Measurements from ENCODE around the gene RPL28.
A peak's percentile ranks its signal among the peaks of the same experiment; 100 is the strongest.
"Not testable (repeated sequence)": the region's sequence is repeated elsewhere in the genome, so short reads cannot be mapped to it uniquely, and the experiment has no call there.

RPL28 gene

DNA sequence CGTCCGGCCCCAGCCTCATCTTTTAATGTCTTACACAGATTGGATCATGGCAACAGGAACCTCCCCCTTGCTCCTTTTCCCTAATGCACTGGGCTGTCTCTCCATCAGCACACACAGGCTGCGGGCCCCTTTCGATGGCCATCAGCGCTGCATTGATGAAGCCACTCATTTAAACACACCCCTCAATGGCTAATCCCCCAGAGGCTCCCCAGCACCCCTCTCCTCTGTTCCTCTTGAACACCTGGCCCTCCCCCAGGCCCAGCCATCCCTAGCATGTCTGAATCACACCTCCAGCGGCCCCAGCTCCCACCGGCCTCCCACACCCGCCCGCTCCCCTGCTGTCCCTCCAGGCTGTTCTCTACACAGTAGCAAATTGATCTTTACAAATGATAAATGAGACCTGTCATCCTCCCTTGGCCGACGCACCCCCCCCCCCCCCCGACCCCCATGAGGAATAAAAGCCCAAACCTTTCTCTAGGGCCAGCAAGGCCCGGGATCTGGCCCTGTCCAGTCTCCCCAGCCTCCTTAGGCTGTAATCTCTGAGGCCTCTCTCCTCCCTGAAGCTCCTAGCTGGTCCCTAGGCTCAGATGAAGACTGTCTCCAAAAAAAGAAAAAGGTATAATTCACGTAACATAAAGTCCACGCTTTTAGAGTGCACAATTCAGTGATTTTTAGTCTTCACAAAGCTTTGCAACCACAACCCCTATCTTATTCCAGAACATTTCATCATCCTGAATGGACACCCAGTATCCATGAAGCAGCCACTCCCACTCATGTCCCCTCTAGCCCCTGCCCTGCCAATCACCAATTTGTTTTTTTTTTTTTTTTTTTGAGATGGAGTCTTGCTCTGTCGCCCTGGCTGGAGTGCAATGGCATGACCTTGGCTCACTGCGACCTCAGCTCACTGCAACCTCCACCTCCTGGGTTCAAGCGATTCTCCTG is 7.4 kb downstream of the RPL28 start:
- DNase-seq (ENCODE audit: low read depth), result no peak

DNA sequence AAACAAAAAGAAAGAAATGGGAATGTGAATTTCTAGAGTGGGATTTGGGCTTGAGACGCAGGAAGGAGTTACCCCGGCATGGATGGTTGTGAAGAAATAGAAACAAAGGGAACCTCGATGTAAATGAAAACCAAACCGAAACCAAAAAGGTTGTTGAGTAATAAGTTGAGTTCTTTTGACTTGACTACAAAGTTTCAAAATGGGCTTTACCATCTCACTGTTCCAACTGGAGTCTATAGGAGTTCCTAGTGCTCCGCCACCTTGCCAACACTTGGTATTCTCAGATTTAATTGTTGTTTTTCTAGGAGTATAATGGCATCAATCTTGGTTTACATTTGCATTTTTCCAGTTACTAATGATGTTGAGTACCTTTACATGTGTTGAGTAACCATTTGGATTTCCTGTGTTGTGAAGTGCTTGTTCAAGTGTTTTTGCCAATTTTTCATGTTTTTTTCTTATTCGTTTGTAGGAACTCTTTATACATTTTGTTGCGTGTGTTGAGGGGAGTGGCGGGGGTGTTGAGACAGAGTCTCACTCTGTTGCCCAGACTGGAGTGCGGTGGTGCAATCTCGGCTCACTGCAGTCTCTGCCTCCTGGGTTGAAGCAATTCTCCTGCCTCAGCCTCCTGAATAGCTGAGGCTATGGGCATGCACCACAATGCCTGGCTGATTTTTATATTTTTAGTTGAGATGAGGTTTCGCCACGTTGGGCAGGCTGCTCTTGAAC is 12.6 kb downstream of the RPL28 start:
- no peak for DNase-seq (ENCODE audit: low read depth)

DNA sequence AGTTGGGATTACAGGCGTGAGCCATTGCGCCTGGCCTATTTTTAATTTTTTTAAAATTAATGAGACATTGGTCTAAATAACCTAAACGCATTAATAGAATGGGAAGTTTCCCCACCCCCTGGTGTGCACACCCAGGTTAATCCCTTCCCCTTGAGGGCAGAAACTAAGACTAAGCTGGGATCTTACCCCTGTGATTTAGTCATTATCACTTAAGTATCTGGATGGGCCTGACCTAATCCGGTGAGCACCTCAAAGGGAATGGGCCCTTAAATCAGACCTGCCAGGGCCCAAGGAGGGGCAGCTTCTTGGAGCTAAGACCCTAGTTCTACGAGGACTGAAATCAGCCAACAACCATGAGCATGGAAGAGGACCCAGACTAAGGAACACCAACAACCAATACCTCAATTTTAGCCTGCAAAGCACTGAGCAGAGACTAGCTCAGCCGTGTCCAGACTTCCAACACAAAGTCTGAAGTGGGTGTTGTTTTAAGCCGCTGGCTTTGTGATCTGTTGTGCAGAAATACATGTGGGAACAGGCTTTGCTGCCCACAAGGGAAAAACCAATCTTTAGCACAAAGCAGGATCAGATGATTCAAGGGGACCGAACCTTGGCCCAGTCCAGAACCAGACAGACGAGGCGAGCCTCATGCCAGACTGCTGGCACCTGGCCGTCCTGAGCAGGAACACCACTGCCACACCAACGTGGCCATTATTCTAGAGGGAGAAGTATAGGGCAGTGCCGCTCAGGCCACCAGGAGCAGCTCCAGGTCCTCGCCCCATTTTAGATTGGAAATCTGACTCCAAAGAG is 14.8 kb downstream of the RPL28 start:
- DNase-seq (ENCODE audit: low read depth), result no peak

DNA sequence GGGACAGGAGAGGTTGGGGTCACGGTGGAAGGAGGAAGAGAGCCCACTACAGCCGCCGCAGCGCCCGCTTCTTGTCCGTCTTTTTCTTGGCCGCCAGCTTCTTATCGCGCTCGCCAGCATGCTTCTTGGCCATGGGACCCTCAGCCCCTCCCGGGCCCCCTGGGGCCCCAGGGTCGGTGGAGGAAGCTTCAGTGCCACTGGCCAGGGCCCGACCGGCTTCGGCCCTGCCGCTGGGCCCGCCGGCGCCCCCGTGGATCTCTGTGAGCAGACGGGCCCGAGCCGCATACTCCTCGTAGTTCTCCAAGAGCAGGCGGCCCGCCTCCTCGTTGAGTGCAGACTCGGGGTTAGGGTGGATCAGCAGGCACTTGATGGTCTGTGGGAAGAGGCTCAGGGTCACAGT is 15.7 kb downstream of the RPL28 start:
- DNase-seq (ENCODE audit: low read depth), result not testable (repeated sequence)

DNA sequence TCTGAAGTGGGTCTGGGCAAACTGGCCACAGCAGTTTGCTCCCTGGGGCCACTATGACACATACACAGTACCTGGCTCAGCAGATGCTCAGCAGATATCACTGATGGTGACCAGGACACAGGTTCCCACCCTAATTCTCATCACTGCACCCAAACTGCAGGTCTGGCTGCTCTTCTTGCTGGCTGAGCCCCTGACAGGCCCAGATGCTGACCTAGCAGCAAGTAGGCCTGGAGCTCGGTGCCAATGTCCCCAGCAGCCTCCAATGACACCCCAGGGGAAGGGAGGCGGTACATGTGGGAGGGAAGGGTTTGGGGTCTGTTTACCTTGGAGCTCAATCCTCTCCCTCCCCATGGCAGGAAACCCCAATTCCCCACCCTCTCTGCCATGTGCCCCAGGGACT is 16.8 kb downstream of the RPL28 start:
- DNase-seq (ENCODE audit: low read depth), result no peak

DNA sequence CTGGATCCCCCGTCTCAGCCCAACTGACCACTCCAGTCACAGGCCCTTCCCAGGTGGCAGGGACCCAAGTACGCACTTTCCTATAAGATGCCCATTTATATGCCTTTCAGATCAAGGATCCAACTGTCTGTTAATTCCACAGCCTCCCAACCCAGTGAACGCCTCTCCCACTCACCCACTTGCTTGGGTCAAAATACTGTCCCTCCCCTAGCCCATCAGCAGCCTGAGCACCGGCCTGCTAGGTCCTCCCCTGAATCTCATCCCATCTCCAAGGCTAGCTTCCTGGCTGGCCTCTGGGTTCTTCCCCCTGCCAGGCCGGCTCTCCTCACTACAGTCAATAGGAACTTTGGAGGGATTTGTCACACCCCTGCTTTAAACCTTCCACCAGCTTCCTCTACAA is 19.9 kb downstream of the RPL28 start:
- no peak for DNase-seq (ENCODE audit: low read depth)

DNA sequence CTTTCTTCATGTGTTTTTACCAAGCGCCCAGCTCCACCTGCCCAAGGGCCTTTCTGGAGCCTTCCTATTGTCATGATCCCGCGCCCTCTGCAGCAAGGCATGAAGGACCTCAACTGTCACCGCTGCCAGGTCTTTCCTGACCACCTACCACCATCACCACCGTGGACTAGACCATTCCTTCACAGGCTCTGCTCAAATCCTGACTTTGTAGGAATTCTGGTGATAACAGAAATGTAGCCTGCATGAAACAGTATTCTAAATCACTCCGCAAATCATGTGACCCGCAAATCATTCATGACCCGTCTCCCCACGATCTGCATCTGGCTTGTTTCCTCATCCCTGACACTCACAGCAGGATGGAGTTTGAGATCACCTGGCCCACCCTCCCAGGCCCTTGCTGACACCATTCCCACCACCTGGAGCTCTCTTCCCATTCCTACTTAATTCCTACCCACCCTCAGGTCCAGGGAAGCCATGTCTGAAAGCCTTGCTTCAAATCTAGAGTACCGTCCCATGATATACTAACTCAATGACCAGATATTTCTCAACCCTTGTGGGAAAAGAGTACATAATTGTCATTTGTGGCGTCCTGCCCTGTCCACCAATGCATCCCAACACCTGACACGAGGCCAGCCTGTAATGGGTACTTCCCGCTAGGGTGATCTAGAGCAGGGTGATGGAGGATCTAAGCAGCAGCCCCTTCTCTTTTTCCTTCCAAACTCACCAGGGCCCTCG is 20.5 kb downstream of the RPL28 start:
- DNase-seq (ENCODE audit: low read depth), result no peak

DNA sequence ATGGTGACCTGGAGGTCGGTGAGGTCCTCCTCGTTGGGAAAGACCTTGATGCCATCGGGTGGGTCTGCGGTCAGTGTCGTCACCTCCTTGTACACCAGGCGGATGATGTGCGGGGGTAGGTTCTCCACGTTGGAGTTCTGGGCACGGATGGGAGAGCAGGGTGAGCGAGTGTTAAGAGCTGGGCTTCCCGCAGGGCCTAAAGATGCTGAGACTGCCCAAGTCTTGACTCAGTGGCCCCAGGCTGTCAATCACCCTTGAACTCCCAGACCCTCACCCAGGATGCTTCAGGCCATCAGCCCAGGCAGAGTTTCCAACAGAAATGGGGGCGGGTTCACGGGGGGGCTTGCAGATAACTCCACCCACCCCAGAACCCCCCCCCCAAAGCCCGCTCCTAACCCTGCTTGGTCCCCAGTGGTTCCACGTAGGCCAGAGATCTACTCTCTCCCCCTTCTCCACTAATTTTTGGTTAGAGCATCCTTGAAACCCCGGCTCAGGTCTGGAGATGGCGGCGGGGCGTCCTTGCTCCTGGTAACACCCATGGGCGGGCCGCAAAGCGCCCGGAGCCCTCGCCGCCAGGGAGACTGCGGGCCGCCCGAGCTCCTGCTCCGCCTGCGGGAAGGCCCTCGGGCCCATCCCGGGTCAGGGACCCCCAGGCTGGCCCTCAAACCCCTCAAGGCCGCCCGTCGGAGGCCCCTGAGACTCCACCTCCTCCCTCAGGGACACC is 21.3 kb downstream of the RPL28 start:
- no peak for DNase-seq (ENCODE audit: low read depth)

DNA sequence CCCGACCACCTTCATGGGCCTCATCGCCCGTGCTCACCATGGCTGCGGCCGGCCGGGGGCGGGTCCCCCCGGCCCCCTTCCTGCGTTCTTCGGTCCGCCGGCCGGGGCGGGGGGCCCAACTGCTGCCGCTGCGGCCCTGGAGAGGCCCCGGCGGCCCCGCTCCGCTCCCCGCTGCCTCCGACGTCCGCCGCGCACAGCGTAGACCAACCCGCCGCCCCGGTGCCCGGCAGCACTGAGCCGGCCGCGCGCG is 21.7 kb downstream of the RPL28 start, which contains the start of gene UBE2S:
TSS of gene UBE2S (minus strand) at position 239 of the 250 bp plus-strand sequence. CDS start at position 40, 199 bp downstream.
- not testable (repeated sequence) for DNase-seq (ENCODE audit: low read depth)

DNA sequence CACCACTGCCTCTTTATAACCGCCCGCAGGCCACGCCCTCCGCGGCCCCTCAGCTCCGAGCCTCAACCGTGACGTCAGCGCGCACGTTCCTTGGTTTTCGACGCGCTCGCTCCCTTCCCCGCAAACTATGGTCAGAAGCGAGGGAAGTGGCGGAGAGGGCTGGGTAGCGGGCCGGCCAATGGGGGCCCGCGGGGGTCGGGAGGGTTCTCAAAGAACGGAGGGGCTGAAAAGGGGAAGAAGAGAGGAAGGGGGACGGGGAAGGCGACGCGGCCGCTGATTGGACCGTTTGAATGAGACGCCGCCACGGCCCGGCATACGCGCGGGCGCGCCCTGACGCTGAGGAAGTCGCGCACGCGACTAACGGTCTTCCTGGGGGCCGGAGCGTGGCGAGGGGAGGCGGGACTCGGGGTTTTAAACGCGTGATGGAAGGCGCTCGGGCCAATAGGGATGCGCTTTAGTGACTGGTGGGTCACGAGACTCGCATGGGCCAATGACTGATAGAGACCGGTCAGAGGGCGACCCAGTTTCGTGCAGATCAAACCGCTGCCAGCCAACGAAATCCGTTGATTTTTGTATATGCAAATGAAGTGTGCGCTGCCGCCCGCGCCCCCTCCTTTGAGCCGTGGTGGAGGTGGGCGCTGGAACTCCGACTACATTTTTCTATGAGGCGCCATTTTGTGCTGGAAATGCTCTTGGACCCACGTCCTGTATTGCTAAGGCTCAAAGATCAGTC is 22.2 kb downstream of the RPL28 start:
- peak; percentile 99 for DNase-seq (ENCODE audit: low read depth)

DNA sequence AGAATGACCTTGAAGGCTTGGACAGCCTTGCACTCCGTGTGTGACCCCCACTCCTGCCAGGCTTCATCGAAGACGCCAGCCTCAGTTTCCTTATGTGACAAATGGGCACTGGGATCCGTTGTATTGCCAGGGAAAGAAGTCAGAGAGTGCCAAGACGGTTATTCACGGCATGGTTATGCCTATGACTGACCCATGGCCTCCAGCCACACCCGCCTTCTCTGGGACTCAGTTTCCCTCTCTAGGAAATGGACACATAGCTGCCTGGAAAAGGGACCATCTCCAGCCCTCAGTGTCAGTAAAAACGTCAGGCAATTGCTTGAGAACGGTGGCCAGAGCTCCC is 22.8 kb downstream of the RPL28 start:
- no peak for DNase-seq (ENCODE audit: low read depth)

DNA sequence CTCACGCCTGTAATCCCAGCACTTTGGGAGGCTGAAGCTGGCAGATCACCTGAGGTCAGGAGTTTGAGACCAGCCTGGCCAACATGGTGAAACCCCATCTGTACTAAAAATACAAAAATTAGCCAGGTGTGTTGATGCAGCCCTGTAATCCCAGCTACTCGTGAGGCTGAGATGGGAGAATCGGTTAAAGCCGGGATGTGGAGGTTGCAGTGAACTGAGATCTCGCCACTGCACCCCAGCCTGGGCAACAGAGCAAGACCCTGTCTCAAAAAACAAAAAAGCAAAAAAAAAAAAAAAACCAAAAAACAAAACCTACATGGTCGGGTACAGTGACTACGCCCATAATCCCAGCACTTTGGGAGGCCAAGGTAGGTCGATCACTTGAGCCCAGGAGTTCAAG is 23.4 kb downstream of the RPL28 start:
- not testable (repeated sequence) for DNase-seq (ENCODE audit: low read depth)

DNA sequence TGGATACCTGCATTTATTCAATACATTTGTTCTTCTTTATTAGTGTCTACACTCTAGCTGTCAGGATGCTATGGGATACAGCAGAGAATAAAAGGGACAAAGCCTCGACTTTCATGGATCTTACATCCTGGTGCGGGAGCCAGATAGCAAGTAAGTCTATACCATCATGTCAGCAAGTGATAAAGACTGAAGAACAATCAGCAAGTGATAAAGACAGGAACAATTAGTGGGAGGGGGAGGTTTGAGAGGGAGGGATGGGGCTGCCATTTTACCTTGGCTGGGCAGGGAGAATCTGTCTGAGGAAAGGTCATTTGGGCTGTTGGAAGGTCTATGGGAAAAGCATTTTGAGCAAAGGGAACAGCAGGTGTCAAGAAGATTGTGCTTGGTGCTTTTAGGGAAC is 24.4 kb downstream of the RPL28 start:
- no peak for DNase-seq (ENCODE audit: low read depth)

DNA sequence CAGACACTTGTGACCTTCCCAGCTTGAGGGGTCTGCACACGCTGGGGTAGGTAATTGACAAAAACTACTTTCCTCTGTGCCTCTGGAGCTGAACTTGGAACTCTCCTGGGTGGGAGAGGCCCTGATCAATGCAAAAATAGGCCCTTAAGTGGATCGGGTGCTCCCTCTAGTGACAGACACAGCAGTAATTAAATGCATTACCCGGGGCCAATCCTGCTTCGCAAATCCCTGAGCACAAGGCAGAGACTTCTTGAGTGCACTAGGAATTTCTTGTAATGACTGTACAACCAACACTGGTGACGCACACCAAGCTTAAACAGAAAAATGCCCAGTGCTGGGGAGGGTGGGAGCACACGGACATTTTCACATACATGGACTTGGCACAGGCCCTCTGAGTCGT is 32.5 kb downstream of the RPL28 start:
- DNase-seq (ENCODE audit: low read depth), result peak; percentile 71

DNA sequence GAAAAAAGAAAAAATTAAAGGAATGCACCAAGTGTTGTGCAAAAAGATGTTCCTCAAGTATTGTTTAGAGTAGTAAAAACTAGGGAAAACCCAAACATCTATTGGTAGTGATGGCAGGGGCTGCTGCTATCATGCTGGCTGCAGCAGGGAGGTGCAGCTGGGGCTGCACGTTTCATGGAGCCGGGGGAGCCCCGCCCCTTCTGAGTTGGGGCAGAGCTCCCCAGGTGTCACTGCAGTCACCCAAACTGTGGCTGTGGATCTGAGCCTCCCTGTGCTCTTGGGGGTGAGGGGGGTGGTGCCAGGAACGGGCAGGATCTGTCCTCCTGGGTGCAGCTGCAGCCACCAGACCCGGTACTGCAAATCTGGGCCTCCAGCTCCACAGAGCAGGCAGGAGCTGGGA is 33.4 kb downstream of the RPL28 start:
- DNase-seq (ENCODE audit: low read depth), result no peak

DNA sequence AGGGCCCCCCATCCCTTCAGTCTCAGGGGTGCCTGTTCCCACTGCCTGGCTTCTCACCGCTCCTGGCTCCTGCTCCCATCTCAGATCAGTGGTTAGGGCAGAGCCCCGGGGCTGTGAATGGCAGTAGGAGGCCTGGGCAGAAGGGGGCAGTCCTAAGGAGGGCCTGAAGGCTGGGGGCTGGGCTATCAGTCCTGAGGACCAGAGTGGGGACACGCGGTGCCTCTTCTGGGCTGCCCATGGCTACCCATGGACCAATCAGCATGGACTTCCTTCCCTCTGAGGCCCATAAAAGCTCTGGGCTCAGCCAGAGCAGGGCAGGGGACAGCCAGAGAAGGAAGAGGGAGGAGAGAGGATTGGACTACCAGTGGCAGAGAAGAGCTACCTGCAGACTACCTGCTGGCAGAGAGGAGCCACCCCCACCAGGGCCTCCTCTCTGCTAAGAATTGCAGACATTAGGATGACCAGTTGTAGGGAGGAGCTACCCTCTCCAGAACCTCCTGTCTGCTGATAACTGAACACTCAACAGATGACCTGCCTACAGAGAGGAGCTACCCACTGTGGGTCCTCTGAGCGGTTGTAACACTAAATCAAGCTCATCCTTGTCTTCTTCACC is 34.0 kb downstream of the RPL28 start:
- DNase-seq (ENCODE audit: low read depth), result no peak

DNA sequence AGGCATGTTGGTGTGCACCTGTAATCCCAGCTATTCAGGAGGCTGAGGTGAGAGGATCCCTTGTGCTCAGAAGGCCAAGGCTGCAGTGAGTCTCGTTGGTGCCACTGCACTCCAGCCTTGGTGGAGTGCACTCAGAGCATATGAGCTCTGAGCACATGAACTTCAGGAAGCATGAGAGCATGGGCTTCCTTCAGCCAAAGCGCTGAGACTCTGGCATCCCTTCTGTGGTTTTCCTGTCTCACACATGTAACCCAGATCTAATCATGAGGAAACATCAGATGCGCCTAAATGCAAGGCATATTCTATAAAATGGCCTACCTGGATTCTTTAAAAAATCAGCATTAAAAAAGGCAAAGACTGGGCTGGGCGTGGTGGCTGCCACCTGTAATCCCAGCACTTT is 35.5 kb downstream of the RPL28 start:
- DNase-seq (ENCODE audit: low read depth), result not testable (repeated sequence)

DNA sequence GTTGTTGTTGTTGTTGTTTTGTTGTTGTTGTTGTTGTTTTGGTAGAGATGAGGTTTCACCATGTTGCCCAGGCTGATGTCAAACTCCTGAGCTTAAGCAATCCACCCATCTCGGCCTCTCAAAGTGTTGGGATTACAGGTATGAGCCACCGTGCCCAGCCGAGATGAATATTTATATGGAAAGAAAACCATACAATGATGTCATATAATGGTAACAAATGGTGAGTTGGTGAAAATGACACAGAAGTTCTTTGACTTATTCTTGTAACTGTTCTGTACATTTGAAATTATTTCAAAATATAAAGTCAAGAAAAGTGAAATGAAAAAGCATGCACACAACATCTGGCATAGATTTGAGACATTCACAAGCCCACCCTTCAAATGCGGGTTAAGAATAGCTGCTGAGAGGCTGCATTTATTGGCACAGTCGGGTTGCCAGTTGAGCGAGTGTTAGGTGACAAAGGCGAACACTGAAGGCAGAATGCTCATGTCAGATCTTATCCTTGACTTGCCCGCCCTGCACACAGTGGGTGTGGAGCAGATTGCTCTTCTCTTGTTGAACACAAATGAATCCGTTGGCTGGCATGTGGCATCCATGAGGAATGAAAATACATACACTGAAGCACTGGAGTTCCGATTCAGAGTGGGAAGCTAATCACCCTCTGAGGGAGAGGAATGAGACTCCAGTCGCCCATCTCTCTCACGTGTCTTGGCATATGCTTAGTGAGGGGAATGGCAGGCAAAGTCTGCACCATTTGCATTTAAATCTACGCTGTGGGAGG is 37.7 kb downstream of the RPL28 start:
- no peak for DNase-seq (ENCODE audit: low read depth)

DNA sequence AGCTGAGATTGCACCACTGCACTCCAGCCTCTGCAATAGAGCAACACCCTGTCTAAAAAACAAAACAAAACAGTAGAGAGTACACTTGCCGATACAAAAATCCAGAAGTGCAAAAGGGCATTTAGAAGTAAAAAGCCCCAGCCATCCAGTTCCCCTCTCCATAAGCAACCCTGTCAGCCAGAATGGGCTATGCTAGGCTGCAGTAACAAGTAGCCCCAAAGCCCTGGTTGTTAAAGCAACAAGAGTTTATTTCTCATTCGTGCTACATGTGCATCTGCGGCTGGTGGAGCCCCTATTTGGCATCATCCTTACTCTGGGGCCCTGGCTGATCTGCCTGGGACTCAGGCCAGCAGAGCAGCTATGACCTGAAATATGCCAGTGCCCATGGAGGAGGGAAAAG is 38.8 kb downstream of the RPL28 start:
- no peak for DNase-seq (ENCODE audit: low read depth)

All from GM04504 (cell line).